Activated naive CD8-positive, alpha-beta T cell treated with anti-CD3 and anti-CD28 coated beads for 36 hours (primary cell): ENCODE results near the gene INAVA. TPM values are rescaled to one million over a fixed set of nuclear protein-coding genes. Genes with fewer than 3 reads are reported as not detected.
"Not testable (repeated sequence)": the region's sequence is repeated elsewhere in the genome, so short reads cannot be mapped to it uniquely, and the experiment has no call there.

Experiments
- DNase-seq: peaks from one replicate; pipeline ENCODE4 v3.0.0; 2021
- H3K27ac Mint-ChIP-seq: one replicate; pipeline ENCODE4 v1.8.0; 2022; ENCODE audit warnings: mild to moderate bottlenecking, moderate library complexity, mixed read lengths
- H3K27me3 Mint-ChIP-seq: one replicate; pipeline ENCODE4 v1.8.0; 2022; ENCODE audit warnings: mild to moderate bottlenecking, mixed read lengths
- H3K36me3 Mint-ChIP-seq: one replicate; pipeline ENCODE4 v1.8.0; 2021; ENCODE audit warnings: mild to moderate bottlenecking, mixed read lengths
- H3K4me1 Mint-ChIP-seq: one replicate; pipeline ENCODE4 v1.8.0; 2021; ENCODE audit warnings: mixed read lengths
- H3K4me3 Mint-ChIP-seq: one replicate; pipeline ENCODE4 v1.8.0; 2022; ENCODE audit warnings: mild to moderate bottlenecking, moderate library complexity, mixed read lengths
- H3K9me3 Mint-ChIP-seq: one replicate; pipeline ENCODE4 v1.8.0; 2022; ENCODE audit warnings: mixed read lengths
- total RNA-seq, 2 experiments: library from RNA; stranded (reverse); gene quantifications; one replicate each; pipeline ENCODE4 v1.2.3, GENCODE V29; 2021

The INAVA gene
- total RNA-seq, 2 experiments from 2014 or later: 0.04 TPM; not detected in 1

GRCh38 chr1:200947059-200947566, 52.4 kb downstream of the INAVA start:
- Mint-ChIP-seq H3K4me3 (no peak overlapping the region), H3K9me3 (peaks cover 13% of the 10 kb centered on the region), H3K4me1 (no peaks in the 10 kb centered on the region), H3K27ac (no peak overlapping the region), H3K27me3 (no peaks in the 10 kb centered on the region), H3K36me3 (peaks cover 1% of the 10 kb centered on the region)
- DNase-seq: no peak

- Mint-ChIP-seq H3K4me1 (no peaks in the 10 kb centered on the region), H3K27me3 (peaks cover 3% of the 10 kb centered on the region), H3K9me3 (peaks cover 8% of the 10 kb centered on the region), H3K27ac (no peak overlapping the region), H3K36me3 (peaks cover 1% of the 10 kb centered on the region), H3K4me3 (no peak overlapping the region)
- DNase-seq: no peak
Observed at GRCh38 chr1:200949626-200950025, 54.9 kb downstream of the INAVA start.

- H3K27me3 Mint-ChIP-seq: peaks cover 8% of the 10 kb centered on the region
- H3K27ac Mint-ChIP-seq: no peak overlapping the region
- H3K4me1 Mint-ChIP-seq: no peaks in the 10 kb centered on the region
- peaks cover 8% of the 10 kb centered on the region for H3K9me3 Mint-ChIP-seq
- DNase-seq: no peak
- no peak overlapping the region for H3K4me3 Mint-ChIP-seq
- H3K36me3 Mint-ChIP-seq: peaks cover 1% of the 10 kb centered on the region
Observed at GRCh38 chr1:200951016-200951415, 56.3 kb downstream of the INAVA start.

GRCh38 chr1:200954434-200954833, 59.7 kb downstream of the INAVA start:
- peaks cover 8% of the 10 kb centered on the region for H3K27me3 Mint-ChIP-seq
- no peaks in the 10 kb centered on the region for H3K9me3 Mint-ChIP-seq
- no peaks in the 10 kb centered on the region for H3K36me3 Mint-ChIP-seq
- no peak overlapping the region for H3K4me3 Mint-ChIP-seq
- DNase-seq: no peak
- no peak overlapping the region for H3K27ac Mint-ChIP-seq
- no peaks in the 10 kb centered on the region for H3K4me1 Mint-ChIP-seq

- no peak overlapping the region for H3K27ac Mint-ChIP-seq
- no peak overlapping the region for H3K4me3 Mint-ChIP-seq
Observed at GRCh38 chr1:200958597-200958996, 63.9 kb downstream of the INAVA start.

GRCh38 chr1:200959411-200959921, 64.8 kb downstream of the INAVA start:
- H3K4me1 Mint-ChIP-seq: no peaks in the 10 kb centered on the region
- no peak for DNase-seq
- no peak overlapping the region for H3K27ac Mint-ChIP-seq
- H3K4me3 Mint-ChIP-seq: no peak overlapping the region
- H3K27me3 Mint-ChIP-seq: peaks cover 6% of the 10 kb centered on the region
- H3K9me3 Mint-ChIP-seq: no peaks in the 10 kb centered on the region
- no peaks in the 10 kb centered on the region for H3K36me3 Mint-ChIP-seq

More at GRCh38 chr1:200958597-200958996, 63.9 kb downstream of the INAVA start:
- DNase-seq: no peak
- Mint-ChIP-seq H3K36me3 (no peaks in the 10 kb centered on the region), H3K27me3 (peaks cover 8% of the 10 kb centered on the region), H3K4me1 (no peaks in the 10 kb centered on the region), H3K9me3 (no peaks in the 10 kb centered on the region)

- H3K27ac Mint-ChIP-seq: no peak overlapping the region
- DNase-seq: no peak
- H3K27me3 Mint-ChIP-seq: peaks cover 5% of the 10 kb centered on the region
- no peak overlapping the region for H3K4me3 Mint-ChIP-seq
- no peaks in the 10 kb centered on the region for H3K36me3 Mint-ChIP-seq
- no peaks in the 10 kb centered on the region for H3K4me1 Mint-ChIP-seq
- no peaks in the 10 kb centered on the region for H3K9me3 Mint-ChIP-seq
Observed at GRCh38 chr1:200960236-200960947, 65.7 kb downstream of the INAVA start.

GRCh38 chr1:200960948-200961340, 66.2 kb downstream of the INAVA start:
- Mint-ChIP-seq H3K4me3 (no peak overlapping the region), H3K9me3 (no peaks in the 10 kb centered on the region), H3K36me3 (no peaks in the 10 kb centered on the region), H3K27ac (no peak overlapping the region), H3K27me3 (no peaks in the 10 kb centered on the region), H3K4me1 (no peaks in the 10 kb centered on the region)
- DNase-seq: no peak

- not testable (repeated sequence) for H3K27ac Mint-ChIP-seq, H3K27me3 Mint-ChIP-seq, DNase-seq, H3K9me3 Mint-ChIP-seq, H3K4me3 Mint-ChIP-seq, H3K36me3 Mint-ChIP-seq, H3K4me1 Mint-ChIP-seq
Observed at GRCh38 chr1:200962151-200962550, 67.5 kb downstream of the INAVA start.

- Mint-ChIP-seq H3K9me3 (no peaks in the 10 kb centered on the region), H3K27ac (no peak overlapping the region), H3K27me3 (no peaks in the 10 kb centered on the region), H3K4me1 (no peaks in the 10 kb centered on the region), H3K36me3 (no peaks in the 10 kb centered on the region), H3K4me3 (no peak overlapping the region)
- no peak for DNase-seq
Observed at GRCh38 chr1:200962631-200963030, 67.9 kb downstream of the INAVA start.

GRCh38 chr1:200963076-200963475, 68.4 kb downstream of the INAVA start:
- no peak for DNase-seq
- no peaks in the 10 kb centered on the region for H3K9me3 Mint-ChIP-seq
- H3K4me3 Mint-ChIP-seq: no peak overlapping the region
- no peaks in the 10 kb centered on the region for H3K4me1 Mint-ChIP-seq
- no peak overlapping the region for H3K27ac Mint-ChIP-seq
- H3K36me3 Mint-ChIP-seq: no peaks in the 10 kb centered on the region
- no peaks in the 10 kb centered on the region for H3K27me3 Mint-ChIP-seq

- H3K4me3 Mint-ChIP-seq, H3K9me3 Mint-ChIP-seq, DNase-seq, H3K36me3 Mint-ChIP-seq, H3K4me1 Mint-ChIP-seq, H3K27me3 Mint-ChIP-seq, H3K27ac Mint-ChIP-seq: not testable (repeated sequence)
Observed at GRCh38 chr1:200963888-200964287, 69.2 kb downstream of the INAVA start.

Other genes with a start within 250 kb of the INAVA start
- gene DDX59, start 225.0 kb upstream of the INAVA start, total RNA-seq: 10 to 100 TPM; 18.3 to 19.2 TPM
- 1 to 10 TPM; 2.0 to 2.4 TPM for gene CAMSAP2, start 156.0 kb upstream of the INAVA start, total RNA-seq
- not detected for gene GPR25, start 21.9 kb upstream of the INAVA start, total RNA-seq
- gene KIF21B, start 128.8 kb downstream of the INAVA start, total RNA-seq: 10 to 100 TPM; 55.7 to 56.2 TPM
- gene CACNA1S, start 217.5 kb downstream of the INAVA start, total RNA-seq: not detected
- under 1 TPM; 0.30 to 0.35 TPM for gene ASCL5, start 232.3 kb downstream of the INAVA start, total RNA-seq